GM12891 (cell line): ENCODE data around the gene GUK1.
"Not testable (repeated sequence)": the region's sequence is repeated elsewhere in the genome, so short reads cannot be mapped to it uniquely, and the experiment has no call there.

Experiments
- DNase-seq: peaks from one replicate; pipeline ENCODE4 v3.0.0; 2011; ENCODE audit warnings: low spot score; ENCODE audit not compliant: insufficient read length
- FAIRE-seq: peaks from 2 replicates; lab custom pipeline; 2011; peaks lifted over from hg19 to GRCh38; lab: Jason Lieb, UNC
- PAX5 ChIP-seq: IDR thresholded peaks from 2 replicates; pipeline ENCODE4 v1.6.1; 2011; ENCODE audit warnings: low read length, moderate library complexity, mild to moderate bottlenecking; ENCODE audit not compliant: insufficient read depth, severe bottlenecking
- POLR2A ChIP-seq: IDR thresholded peaks from 2 replicates; pipeline ENCODE4 v1.6.1; 2011; ENCODE audit warnings: low read depth, low read length, control low read depth
- POLR2AphosphoS5 ChIP-seq: IDR thresholded peaks from 2 replicates; pipeline ENCODE4 v1.6.1; 2011; ENCODE audit warnings: low read depth, low read length, control low read depth
- POU2F2 ChIP-seq: IDR thresholded peaks from 2 replicates; pipeline ENCODE4 v1.6.1; 2011; ENCODE audit warnings: low read depth, mild to moderate bottlenecking, control low read depth, low read length, moderate library complexity
- SPI1 ChIP-seq: IDR thresholded peaks from 2 replicates; pipeline ENCODE4 v1.6.1; 2011; ENCODE audit warnings: low read depth, low read length, control low read depth
- TAF1 ChIP-seq: IDR thresholded peaks from 2 replicates; pipeline ENCODE4 v1.6.1; 2011; ENCODE audit warnings: low read depth, low read length, control low read depth

Gene GUK1

DNA sequence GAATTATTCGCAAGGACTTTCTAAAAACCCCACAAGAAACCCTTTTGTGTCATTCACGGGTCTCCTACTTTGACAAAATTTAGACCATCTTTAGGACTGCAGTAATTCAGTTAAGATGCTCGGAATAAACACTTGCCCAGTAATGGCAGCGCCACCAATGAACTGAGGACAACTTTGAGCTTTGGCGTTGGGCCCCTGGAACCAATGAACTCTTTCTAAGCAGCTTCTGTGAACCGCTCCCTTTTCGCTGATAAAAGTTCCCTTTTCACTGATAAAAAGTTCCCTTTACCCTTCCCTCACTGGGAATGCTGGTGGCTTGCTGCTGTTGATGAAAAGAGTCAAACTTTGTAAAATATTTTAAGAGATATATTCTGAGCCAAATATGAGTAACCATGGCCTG is 29.5 kb upstream of the GUK1 start:
- DNase-seq (no peak), FAIRE-seq (no peak)
- TF ChIP-seq TAF1 (no peak), PAX5 (no peak), POU2F2 (no peak), SPI1 (no peak), POLR2A (no peak), POLR2AphosphoS5 (no peak)

DNA sequence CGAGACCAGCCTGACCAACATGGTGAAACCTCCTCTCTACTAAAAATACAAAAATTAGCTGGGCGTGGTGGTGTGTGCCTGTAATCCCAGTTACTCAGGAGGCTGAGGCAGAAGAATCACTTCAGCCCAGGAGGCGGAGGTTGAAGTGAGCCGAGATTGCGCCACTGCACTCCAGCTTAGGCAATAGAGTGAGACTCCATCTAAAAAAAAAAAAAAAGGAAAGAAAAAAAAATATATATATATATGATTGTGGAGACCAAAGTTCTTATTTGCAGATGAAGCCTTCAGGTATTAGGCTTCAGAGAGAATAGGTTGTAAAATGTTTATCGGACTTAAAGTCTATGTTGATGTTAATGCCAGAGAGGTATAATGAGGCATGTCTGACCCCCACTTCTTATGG is 28.8 kb upstream of the GUK1 start:
- FAIRE-seq, DNase-seq: not testable (repeated sequence)

DNA sequence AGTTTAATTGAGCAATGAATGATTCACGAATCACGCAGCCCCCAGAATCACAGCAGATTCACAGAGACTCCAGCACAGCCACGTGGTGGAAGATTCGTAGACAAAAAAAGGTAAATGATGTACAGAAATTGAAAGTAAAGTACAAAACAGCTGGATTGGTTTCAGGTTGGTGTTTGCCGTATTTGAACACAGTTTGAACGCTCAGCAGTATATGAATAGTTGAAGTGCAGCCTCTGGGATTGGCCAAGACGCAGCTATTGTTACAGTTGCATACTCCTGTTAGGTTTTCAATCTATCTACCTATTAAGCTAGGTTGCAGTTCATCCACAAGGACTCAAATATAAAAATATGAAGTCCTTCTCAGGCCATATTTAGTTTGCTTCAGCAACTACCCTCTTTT is 27.9 kb upstream of the GUK1 start:
- FAIRE-seq, result no peak
- TF ChIP-seq TAF1 (no peak), PAX5 (no peak), SPI1 (no peak), POLR2A (no peak), POU2F2 (no peak), POLR2AphosphoS5 (no peak)
- DNase-seq, result no peak

- DNase-seq (no peak), FAIRE-seq (no peak)
- TF ChIP-seq POLR2AphosphoS5 (no peak), POU2F2 (no peak), POLR2A (no peak), PAX5 (no peak), SPI1 (no peak), TAF1 (no peak)
Observed at GRCh38 chr1:228112617-228113016, 27.5 kb upstream of the GUK1 start.

DNA sequence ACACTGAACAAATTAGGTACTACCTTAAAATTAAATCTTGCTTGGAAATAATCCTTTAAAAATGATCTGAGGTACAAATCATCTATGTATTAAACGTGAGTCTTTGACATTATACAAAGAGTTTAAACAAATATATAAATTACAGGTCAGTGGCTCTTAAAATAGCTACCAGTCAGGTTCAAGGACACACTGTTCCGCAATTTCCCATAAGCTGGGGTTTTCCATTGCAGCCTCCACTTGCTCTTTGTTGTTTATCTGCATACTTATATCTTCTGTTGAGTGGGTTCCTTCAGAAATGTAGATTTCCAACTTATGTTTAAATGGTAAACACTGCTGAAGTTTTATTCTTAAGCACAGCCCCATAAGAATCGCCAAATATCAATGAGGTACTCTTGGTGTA is 25.3 kb upstream of the GUK1 start:
- FAIRE-seq (no peak), DNase-seq (no peak)
- TF ChIP-seq SPI1 (no peak), TAF1 (no peak), POLR2A (no peak), POLR2AphosphoS5 (no peak), PAX5 (no peak), POU2F2 (no peak)

GRCh38 chr1:228117335-228117734 is 22.7 kb upstream of the GUK1 start:
- DNase-seq (no peak), FAIRE-seq (no peak)
- TF ChIP-seq POU2F2, result no peak

GRCh38 chr1:228118040-228118439 is 22.0 kb upstream of the GUK1 start:
- no peak for DNase-seq
- no peak for FAIRE-seq

DNA sequence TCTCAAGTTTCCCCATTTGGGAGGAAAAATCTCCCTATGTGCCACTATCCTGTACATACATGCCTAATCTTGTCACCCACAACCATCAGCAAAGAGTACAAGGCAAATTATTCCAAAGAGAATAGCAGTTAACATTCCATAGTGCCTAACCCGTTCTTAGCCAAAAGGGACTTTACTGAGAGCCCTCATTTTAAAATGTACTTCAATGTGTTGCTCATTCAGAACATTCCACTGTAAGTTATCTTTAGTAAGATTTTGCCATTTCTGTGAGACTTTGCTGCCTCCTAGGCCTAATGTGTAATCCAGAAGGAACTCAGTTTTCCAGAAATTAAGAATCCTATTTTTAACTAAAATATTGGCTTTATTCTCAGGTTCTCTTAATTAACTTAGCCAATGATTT is 19.7 kb upstream of the GUK1 start:
- TF ChIP-seq TAF1, result no peak
- TF ChIP-seq POLR2AphosphoS5, result no peak
- no peak for TF ChIP-seq SPI1
- no peak for TF ChIP-seq PAX5
- TF ChIP-seq POLR2A, result no peak
- TF ChIP-seq POU2F2, result no peak
- FAIRE-seq (no peak), DNase-seq (no peak)

More at GRCh38 chr1:228118040-228118439, 22.0 kb upstream of the GUK1 start:
- TF ChIP-seq POLR2AphosphoS5 (no peak), SPI1 (no peak), POU2F2 (no peak), TAF1 (no peak), PAX5 (no peak), POLR2A (no peak)

DNA sequence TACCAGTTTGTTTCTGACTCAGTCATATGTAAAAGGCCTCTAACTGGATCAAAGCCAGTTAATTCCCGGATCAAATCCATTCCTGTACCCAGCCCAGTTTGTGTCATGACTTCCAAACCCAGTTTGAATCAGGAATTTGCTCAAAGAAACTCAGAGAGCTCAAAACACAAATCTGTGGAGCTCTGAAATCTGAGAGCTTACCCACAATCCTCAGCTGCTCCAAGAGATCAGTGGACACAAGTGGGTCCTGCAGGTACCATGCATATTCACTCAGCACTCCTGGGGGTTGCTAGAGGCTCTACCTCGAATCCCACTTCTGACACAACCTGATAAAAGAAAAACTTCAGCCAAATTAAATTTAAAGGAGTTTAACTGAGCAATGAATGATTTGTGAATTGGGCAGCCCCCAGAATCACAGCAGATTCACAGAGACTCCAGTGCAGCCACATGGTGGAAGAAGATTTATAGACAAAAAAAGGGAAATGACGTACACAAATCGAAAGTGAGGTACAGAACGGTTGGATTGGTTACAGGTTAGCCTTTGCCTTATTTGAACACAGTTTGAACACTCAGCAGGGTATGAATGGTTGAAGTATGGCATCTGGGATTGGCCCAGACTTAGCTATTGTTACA is 19.1 kb upstream of the GUK1 start:
- TF ChIP-seq PAX5 (no peak), SPI1 (peak; percentile 60)
- DNase-seq (no peak), FAIRE-seq (peak; percentile 43)

DNA sequence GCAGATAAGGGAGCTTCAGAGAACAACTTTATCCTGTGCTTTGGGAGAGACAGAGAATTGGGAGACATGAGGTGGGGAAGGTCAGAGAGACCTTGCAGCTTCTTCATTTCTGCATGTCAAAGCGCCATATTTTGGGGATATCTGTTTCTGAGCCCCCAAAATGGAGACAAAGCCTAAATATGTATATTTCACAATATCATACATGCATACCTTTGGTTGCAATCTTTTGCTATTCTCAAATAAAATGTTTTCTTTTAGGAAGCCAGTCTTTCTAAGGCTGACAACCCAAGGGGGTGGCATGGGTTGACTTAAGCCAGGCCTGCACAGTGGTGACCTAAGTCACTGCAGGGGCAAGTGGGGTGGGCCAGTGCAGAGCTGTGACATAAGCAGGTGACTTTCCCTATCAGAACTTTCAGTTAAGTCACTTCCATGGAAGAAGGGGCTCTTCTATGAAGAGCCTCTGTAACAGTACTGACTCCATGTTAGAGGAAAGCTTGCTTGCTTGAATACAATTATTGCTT is 17.1 kb upstream of the GUK1 start:
- TF ChIP-seq POU2F2, result no peak
- no peak for TF ChIP-seq POLR2A
- no peak for TF ChIP-seq TAF1
- no peak for TF ChIP-seq POLR2AphosphoS5
- no peak for TF ChIP-seq SPI1
- TF ChIP-seq PAX5, result no peak
- FAIRE-seq, result no peak

DNA sequence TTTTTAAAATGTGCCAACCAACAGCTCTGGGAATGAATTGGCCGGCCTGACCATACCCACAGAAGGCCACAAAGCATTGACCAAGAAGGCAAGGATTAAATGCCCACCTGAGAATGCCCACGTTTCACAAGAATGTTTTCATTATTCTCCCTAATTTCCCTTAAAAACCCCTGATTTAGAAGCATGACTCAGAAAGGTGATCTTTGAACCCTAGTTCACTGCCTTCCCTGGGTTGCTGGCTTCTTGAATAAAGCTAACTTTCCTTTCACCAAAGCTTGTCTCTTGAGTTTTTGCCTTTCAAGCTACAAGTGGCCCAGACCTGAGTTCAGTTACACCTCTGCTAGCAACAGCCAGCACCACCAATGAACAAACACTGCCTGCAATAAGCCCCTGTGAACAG is 16.6 kb upstream of the GUK1 start:
- no peak for DNase-seq
- TF ChIP-seq PAX5 (no peak), TAF1 (no peak), POLR2A (no peak), POU2F2 (no peak), POLR2AphosphoS5 (no peak), SPI1 (no peak)
- FAIRE-seq, result no peak

More for the DNA sequence above, 17.1 kb upstream of the GUK1 start:
- no peak for DNase-seq
